ENCODE results near the gene RIN1. TPM values are rescaled to one million over a fixed set of nuclear protein-coding genes. Genes with fewer than 3 reads are reported as not detected.
A peak's percentile ranks its signal among the peaks of the same experiment; 100 is the strongest.

Gene RIN1
- total RNA-seq, 1 donor from 2014 or later, result 0.82 TPM

GRCh38 chr11:66337103-66337899 is 1.1 kb upstream of the RIN1 start:
- FAIRE-seq (no peak), DNase-seq (ENCODE audit: low spot score in 2 of 2) (no peak)

- FAIRE-seq, result no peak
Measured at GRCh38 chr11:66335531-66336233, 552 bp downstream of the RIN1 start.

GRCh38 chr11:66334605-66335442 is 1.4 kb downstream of the RIN1 start:
- no peak for FAIRE-seq
- DNase-seq (ENCODE audit: low spot score in 2 of 2), result no peak

More at GRCh38 chr11:66335531-66336233, 552 bp downstream of the RIN1 start:
- no peak for DNase-seq (ENCODE audit: low spot score in 2 of 2)

GRCh38 chr11:66333896-66334604 is 2.2 kb downstream of the RIN1 start:
- DNase-seq (ENCODE audit: low spot score in 2 of 2) (no peak), FAIRE-seq (no peak)

GRCh38 chr11:66333220-66333877 is 2.9 kb downstream of the RIN1 start:
- no peak for FAIRE-seq
- DNase-seq (ENCODE audit: low spot score in 2 of 2), result no peak

GRCh38 chr11:66332371-66333219 is 3.6 kb downstream of the RIN1 start:
- no peak for FAIRE-seq
- DNase-seq (ENCODE audit: low spot score in 2 of 2), result no peak

- no peak for DNase-seq (ENCODE audit: low spot score in 2 of 2)
- FAIRE-seq, result no peak
Measured at GRCh38 chr11:66331542-66332370, 4.5 kb downstream of the RIN1 start.

- FAIRE-seq (no peak), DNase-seq (ENCODE audit: low spot score in 2 of 2) (no peak)
Measured at GRCh38 chr11:66330931-66331330, 5.3 kb downstream of the RIN1 start.

GRCh38 chr11:66329165-66329673 is 7.0 kb downstream of the RIN1 start:
- no peak for FAIRE-seq
- DNase-seq (ENCODE audit: low spot score in 2 of 2), result no peak

GRCh38 chr11:66328302-66329144 is 7.7 kb downstream of the RIN1 start:
- peak; percentile 83 to 88 for DNase-seq (ENCODE audit: low spot score in 2 of 2)
- FAIRE-seq, result no peak

- FAIRE-seq (no peak), DNase-seq (ENCODE audit: low spot score in 2 of 2) (no peak)
Measured at GRCh38 chr11:66328031-66328301, 8.3 kb downstream of the RIN1 start.

GRCh38 chr11:66327171-66328030 is 8.8 kb downstream of the RIN1 start:
- FAIRE-seq, result no peak
- no peak for DNase-seq (ENCODE audit: low spot score in 2 of 2)

GRCh38 chr11:66326261-66327111 is 9.7 kb downstream of the RIN1 start:
- FAIRE-seq (no peak), DNase-seq (ENCODE audit: low spot score in 2 of 2) (no peak)

- FAIRE-seq (no peak), DNase-seq (ENCODE audit: low spot score in 2 of 2) (no peak)
Measured at GRCh38 chr11:66325263-66325671, 11.0 kb downstream of the RIN1 start.

GRCh38 chr11:66324664-66325063 is 11.6 kb downstream of the RIN1 start:
- DNase-seq (ENCODE audit: low spot score in 2 of 2) (no peak), FAIRE-seq (no peak)
